ENCODE data around the gene TEX22. TPM values are rescaled to one million over a fixed set of nuclear protein-coding genes. Genes with fewer than 3 reads are reported as not detected.
A peak's percentile ranks its signal among the peaks of the same experiment; 100 is the strongest.

Gene TEX22
- total and polyA plus RNA-seq, 9 donors, result 0.11 to 5.1 (median 2.5) TPM; not detected in 1

GRCh38 chr14:105414456-105415371, 16.4 kb downstream of the TEX22 start:
- Histone ChIP-seq H3K4me3 (peak overlapping the region; percentile 42), H3K36me3 (no peaks in the 10 kb centered on the region), H3K4me1 (ENCODE audit: insufficient read depth) (peaks cover 8% of the 10 kb centered on the region), H3K9me3 (no peaks in the 10 kb centered on the region), H3K27me3 (no peaks in the 10 kb centered on the region), H3K27ac (peak overlapping the region in 1 of 2 donors; percentile 30)
- peak; percentile 59 to 89 (median 83) for TF ChIP-seq CTCF (IDR thresholded peaks at IDR 0.05)
- no peak for TF ChIP-seq EP300 (IDR thresholded peaks at IDR 0.05)
- 5 to 9% (median 6%) methylated on average over 70 to 79 of the region's 79 CpGs for WGBS, 3 donors
- DNase-seq, result peak; percentile 62 to 85 (median 77)
- intact Hi-C loops (cut with DNase I), result loop anchor here in 1 of 4 donors (10.0 kb wide), 1 partner anchor 60 kb away; the partner anchor contains the start of gene CRIP2

GRCh38 chr14:105415481-105416428, 17.4 kb downstream of the TEX22 start:
- Histone ChIP-seq H3K4me1 (ENCODE audit: insufficient read depth) (peaks cover 8% of the 10 kb centered on the region), H3K27ac (peak overlapping the region in 1 of 2 donors; percentile 30), H3K9me3 (no peaks in the 10 kb centered on the region), H3K27me3 (no peaks in the 10 kb centered on the region), H3K36me3 (no peaks in the 10 kb centered on the region), H3K4me3 (peak overlapping the region; percentile 42)
- peak in 1 of 5 donors; percentile 26 for DNase-seq
- TF ChIP-seq POLR2A (IDR thresholded peaks at IDR 0.05) (no peak), CTCF (IDR thresholded peaks at IDR 0.05) (no peak), EP300 (IDR thresholded peaks at IDR 0.05) (no peak)
- WGBS, 3 donors, result 79 to 86% (median 82%) methylated on average over 25 of the region's 25 CpGs
- intact Hi-C loops (cut with DNase I), result loop anchor here in 1 of 4 donors (10.0 kb wide), 1 partner anchor 59 kb away; the partner anchor contains the start of gene CRIP2

DNA sequence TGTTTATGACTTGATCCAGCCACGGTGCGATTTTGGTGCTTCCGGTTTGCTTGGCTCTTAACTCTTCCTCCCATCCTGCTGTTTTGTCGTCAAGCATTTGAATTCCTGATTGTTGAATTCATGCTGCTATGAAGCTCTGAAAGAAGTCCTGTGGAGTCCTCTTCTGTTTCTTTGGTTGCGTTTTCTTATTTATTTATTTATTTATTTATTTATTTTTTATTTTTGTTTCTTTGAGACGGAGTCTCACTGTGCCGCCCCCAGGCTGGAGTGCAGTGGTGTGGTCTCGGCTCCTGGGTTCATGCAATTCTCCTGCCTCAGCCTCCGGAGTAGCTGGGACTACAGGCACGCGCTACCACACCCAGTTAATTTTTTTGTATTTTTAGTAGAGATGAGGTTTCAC, 18.3 kb downstream of the TEX22 start:
- 92 to 97% (median 93%) methylated on average over 11 of the region's 11 CpGs for WGBS, 3 donors
- no peaks in the 10 kb centered on the region for H3K27me3 ChIP-seq
- H3K9me3 ChIP-seq, result no peaks in the 10 kb centered on the region
- H3K4me3 ChIP-seq, result no peak overlapping the region
- H3K36me3 ChIP-seq, result no peaks in the 10 kb centered on the region
- intact Hi-C loops (cut with DNase I), result loop anchor here in 1 of 4 donors (10.0 kb wide), 1 partner anchor 58 kb away; the partner anchor contains the start of gene CRIP2
- H3K27ac ChIP-seq, result no peak overlapping the region
- DNase-seq, result no peak
- peaks cover 14% of the 10 kb centered on the region for H3K4me1 ChIP-seq (ENCODE audit: insufficient read depth)
- TF ChIP-seq POLR2A (IDR thresholded peaks at IDR 0.05) (no peak), CTCF (IDR thresholded peaks at IDR 0.05) (no peak), EP300 (IDR thresholded peaks at IDR 0.05) (no peak)

DNA sequence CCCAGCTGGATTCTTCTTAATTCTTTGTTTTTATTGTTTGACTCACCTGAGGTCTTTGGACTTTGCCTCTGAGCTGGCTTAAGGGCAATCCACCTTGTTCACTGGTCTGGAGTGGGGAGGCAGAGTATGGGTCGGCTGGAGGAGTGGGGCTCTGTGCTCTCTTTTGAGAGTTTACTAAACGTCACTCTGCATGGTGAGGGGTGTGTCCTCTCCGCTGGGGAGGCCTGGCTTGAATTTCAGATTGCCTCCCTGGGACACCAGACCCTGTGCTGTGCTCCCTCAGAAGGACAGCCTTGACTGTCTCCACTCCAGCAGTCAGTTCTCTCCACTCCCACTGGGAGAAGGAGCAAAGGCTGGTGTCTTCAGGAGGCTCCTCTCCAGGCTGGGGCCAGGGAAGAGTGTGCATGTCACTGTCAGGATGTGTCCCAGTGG, 19.4 kb downstream of the TEX22 start:
- TF ChIP-seq EP300 (IDR thresholded peaks at IDR 0.05) (no peak), CTCF (IDR thresholded peaks at IDR 0.05) (no peak), POLR2A (IDR thresholded peaks at IDR 0.05) (no peak)
- H3K27me3 ChIP-seq, result no peaks in the 10 kb centered on the region
- H3K27ac ChIP-seq, result no peak overlapping the region
- intact Hi-C loops (cut with DNase I), result loop anchor here in 1 of 4 donors (10.0 kb wide), 1 partner anchor 57 kb away; the partner anchor contains the start of gene CRIP2
- peaks cover 21% of the 10 kb centered on the region for H3K4me1 ChIP-seq (ENCODE audit: insufficient read depth)
- no peaks in the 10 kb centered on the region for H3K9me3 ChIP-seq
- no peaks in the 10 kb centered on the region for H3K36me3 ChIP-seq
- WGBS, 3 donors, result 86 to 93% (median 91%) methylated on average over 3 of the region's 3 CpGs
- H3K4me3 ChIP-seq, result no peak overlapping the region
- peak in 1 of 5 donors; percentile 19 for DNase-seq

Measured in ovary (tissue), 9 donors.